NOMO-1 (cell line): ENCODE results near the gene TMCO5A.
"Not testable (repeated sequence)": the region's sequence is repeated elsewhere in the genome, so short reads cannot be mapped to it uniquely, and the experiment has no call there.

Source experiments
- DNase-seq, 2 experiments: peaks; one replicate each; lab custom pipeline; 2025; ENCODE audit not compliant: unreplicated experiment in 2 of 2; lab: John Stamatoyannopoulos, UW

TMCO5A gene

GRCh38 chr15:37934340-37934739, at the start of gene TMCO5A:
Gene TMCO5A (plus strand): TSS chr15:37934640. CDS start chr15:37936324, 1,684 bp downstream.
- no peak for DNase-seq

DNA sequence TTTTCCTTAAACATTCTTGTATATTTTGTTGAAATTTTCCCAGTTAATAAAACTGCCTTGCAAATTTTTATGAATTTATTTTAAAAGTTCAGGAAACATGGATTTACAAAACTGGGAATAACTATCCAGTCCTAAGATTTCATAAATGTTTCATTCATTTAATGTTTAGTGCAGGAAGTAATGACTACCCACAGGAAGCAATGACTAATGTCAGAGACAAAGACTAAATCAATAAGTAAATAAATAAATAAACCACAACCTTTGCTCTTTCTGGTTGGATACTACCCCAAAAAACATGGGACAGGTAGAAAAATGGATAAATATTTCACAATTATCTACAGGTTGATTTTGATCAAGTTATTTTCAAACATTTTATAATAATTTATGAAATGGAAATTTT, 48.8 kb upstream of the TMCO5A start:
- DNase-seq, result no peak

DNA sequence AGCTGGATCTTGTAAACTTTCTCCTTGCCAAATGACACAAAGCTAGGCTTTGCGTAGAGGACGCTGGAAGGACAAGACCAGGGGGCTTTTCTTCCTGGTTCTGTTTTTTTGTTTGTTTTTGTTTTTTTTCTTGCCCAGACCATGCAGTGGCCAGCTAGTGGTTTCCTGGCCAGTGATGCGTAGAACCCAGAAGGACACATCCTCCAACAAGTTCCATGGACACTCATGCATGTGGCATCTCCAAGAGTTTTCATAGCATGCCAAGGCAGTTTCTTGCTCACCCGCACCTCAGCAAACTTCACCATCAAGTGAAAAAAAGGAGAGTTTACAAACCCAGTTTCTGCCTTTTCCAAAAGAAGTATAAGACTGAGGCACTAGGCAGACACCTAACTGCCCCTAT, 46.1 kb upstream of the TMCO5A start:
- no peak for DNase-seq

DNA sequence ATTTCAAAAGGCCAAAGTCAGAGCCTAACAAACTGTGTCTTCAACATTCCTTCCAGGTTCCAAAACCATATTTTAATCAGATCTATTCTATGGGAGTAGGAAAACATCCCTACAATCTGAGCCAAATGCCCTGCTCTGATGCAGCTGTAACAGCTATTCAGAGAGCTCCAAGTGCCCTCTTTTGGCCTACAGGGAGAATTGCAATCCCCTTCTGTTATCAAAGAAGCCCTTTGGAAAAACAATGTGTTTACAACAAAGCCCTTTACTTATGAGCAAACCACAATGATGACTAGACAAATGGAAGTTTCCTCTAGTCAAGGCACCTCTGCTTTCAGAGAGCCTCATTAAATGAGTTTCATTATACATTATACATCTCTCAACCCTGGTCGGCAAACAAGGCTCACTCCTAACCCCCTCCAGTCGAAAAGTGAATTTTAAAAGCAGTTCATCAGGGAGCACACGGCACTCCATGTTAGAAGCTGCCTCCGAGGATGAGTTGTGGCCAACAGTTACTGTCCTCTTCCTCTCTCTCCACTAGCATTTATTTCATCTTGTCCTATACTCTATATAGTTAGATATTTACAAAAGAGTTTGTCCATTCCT, 42.6 kb upstream of the TMCO5A start:
- DNase-seq, result peak; percentile 2 to 15

DNA sequence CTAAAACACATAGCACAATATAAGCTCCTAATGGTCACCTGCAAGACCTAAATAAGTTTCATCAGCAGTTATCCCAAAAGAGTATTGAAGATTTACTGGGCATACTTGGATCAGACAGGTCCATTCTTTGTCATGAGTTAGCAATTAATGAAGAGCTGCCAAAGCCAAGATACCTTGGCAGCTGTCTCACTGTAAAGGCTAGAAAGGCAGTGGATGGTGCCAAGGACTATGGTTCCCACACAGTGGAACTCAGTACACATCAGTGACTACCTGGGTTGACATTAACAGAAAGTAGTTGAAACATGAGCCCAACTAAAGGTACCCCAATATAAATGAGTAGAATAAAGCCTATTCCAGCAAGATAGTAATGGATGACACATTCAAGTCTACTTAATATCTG, 41.1 kb upstream of the TMCO5A start:
- DNase-seq, result no peak

DNA sequence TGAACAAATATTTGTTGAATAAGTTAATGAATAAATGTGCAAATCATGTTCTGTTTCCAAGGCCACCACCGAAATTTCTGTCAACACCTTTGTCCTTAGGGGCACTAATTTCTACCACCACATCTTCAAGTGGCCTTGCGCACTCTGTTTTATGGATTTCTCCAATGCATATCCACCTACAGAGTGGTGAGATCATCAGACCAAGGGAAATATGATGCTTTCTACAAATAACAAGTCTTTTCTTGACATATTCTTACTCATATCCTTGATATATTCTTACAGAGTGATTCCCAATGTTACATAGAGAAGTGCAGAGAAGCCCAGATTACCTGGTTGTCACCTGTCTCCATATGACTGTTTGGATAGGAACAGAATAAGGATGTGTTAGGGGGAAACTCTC, 36.1 kb upstream of the TMCO5A start:
- DNase-seq, result no peak

GRCh38 chr15:37900326-37901221, 33.9 kb upstream of the TMCO5A start:
- no peak for DNase-seq

- DNase-seq, result no peak
Measured at GRCh38 chr15:37902126-37902525, 32.3 kb upstream of the TMCO5A start.

DNA sequence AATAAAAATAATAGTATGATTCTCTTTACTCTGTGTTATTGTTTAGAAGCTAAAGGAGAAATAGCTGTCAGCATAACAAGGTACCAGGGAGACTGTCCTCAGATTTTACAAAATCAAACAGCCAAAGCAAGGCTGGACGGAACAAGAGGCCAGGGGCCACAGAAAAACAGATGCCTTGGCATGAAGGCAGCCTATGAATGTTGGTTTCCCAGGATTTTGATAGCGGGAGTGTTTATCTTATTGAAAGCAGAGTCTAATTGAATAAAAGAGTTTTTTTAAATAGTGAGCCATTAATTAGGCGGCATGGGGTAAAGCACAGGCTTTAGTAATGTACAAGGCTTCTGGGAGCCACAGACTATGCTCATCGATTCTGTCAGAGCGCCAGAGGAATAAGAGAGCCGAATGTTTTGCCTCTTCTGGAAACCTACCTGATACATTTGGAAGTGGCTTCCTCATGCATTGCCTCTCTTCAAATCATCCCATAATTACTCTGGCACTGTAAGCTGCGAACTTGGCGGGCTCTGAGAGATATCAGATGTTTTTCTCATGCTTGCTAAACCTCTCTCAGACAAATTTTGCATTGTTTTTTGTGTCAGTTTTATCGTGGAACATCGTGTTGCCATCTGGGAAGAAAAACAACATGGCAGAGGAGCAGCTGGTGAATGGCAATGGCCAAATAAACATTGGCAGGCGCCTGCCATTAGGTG, 30.4 kb upstream of the TMCO5A start:
- DNase-seq, result no peak

DNA sequence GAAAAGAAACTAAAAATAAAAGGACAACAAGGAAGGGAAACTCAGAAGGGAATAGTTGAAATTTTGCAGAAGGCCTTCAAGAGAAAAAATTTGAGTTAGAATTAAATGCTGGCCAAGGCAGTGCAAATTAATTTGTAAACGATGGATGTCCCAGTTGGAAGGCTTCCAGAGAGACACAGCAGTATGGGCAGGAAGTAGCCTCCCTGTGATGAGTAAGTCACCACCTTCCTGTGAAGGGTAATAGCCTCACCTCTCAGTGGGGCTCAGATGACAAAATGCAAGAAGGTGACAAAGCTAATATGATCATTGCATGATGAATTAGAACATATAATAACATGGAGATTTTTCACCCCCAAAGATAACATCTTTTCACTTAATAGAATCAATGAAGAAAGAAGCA, 27.3 kb upstream of the TMCO5A start:
- no peak for DNase-seq

GRCh38 chr15:37921527-37922385, 12.7 kb upstream of the TMCO5A start:
- no peak for DNase-seq

GRCh38 chr15:37926136-37926535, 8.3 kb upstream of the TMCO5A start:
- no peak for DNase-seq

DNA sequence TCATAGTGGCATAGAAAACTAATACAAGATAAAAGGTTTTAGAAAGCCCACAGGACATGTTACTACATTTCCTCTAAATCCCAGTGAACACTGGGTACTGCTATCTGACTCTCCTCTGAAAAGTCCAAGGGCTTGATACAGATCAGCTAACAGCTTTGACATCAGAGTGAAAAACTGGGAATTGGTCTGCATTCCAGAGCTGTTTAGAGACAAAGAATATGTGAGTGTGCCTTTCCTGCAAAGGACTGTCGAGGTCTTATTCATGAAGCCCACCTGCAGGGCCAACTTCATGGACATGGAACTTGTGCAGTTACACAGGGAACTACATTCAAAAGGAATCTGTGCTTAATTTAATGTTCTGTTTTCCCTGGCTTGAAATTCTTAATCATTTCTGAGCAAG, 5.2 kb upstream of the TMCO5A start:
- no peak for DNase-seq

DNA sequence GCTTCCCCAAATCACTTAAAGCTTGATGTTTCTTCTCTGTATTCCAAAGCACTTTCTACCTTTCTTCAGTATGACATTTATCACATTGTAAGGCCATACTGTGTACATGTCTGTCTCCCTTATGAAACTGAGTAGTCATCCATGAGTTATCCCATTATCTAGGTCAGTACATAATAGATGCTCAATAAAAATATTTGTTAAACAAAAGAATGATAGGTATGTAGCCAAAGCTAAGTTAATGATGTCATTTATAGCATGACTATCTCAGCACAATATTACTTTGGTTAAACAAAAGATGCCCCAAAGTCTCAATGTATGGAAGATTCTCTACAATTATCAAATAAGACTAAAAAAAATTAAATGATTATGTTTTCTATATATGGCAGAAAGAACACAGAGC, 3.1 kb upstream of the TMCO5A start:
- no peak for DNase-seq

- DNase-seq, result no peak
Measured at GRCh38 chr15:37931868-37932267, 2.6 kb upstream of the TMCO5A start.

DNA sequence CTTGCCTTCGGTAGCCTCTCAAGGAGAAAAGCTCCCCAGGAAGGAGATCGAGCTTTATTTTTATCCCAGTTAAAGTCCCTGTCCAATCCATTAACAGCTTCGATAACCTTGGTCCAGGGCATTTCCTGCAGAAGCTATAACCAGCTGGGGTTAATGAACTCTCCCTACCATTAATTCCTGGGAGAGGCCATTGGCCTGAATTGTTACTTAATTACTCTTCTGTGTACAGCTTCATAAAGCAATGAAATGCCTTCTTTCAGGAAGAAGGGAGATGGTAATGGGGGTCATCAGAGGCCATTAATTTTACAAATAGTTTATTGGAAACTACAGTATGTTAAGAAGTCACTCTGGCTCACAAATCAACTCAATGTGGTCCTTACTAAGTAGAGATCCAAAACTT, 1.9 kb upstream of the TMCO5A start:
- DNase-seq, result no peak

GRCh38 chr15:37933666-37934065, 774 bp upstream of the TMCO5A start:
- DNase-seq, result no peak

GRCh38 chr15:37940876-37941275, 6.4 kb downstream of the TMCO5A start:
- no peak for DNase-seq

DNA sequence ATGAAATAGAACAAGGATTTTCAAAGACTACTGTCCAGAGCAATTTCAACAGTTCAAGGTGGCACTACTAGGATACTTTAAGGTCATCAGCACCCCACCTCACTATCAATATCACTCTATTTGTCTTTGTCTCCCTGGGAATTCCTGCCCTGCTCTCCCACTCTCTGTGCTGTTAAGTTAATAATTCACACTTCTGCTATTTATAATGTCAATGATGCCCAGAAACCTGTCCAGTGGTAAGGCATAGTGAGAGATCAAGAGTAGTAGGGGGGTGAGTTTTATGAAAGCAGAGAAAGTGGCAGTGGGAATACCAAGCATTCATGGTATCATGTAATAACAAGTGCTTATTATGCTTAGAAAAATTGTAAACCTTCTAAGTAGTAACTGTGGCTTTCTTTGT, 7.3 kb downstream of the TMCO5A start:
- DNase-seq, result no peak

GRCh38 chr15:37951999-37952398, 17.6 kb downstream of the TMCO5A start:
- no peak for DNase-seq

GRCh38 chr15:37960742-37961141, 26.3 kb downstream of the TMCO5A start:
- DNase-seq, result not testable (repeated sequence)
